ENCODE measurements around the gene FAM120AOS.

Gene FAM120AOS

GRCh38 chr9:93479726-93480125, 26.3 kb upstream of the FAM120AOS start:
- Histone ChIP-seq H3K9me2 (ENCODE audit: low read depth, low read length) (no peaks in the 10 kb centered on the region), H3K79me2 (ENCODE audit: insufficient read depth, low read length) (peaks cover 28% of the 10 kb centered on the region; the same call in 1 of the 2 replicates), H3K4me1 (ENCODE audit: insufficient read depth, low read length, severe bottlenecking) (no peaks in the 10 kb centered on the region), H3K9me3 (ENCODE audit: low read length) (no peaks in the 10 kb centered on the region), H2AFZ (ENCODE audit: low read length) (no peak overlapping the region), H3K4me3 (ENCODE audit: low read depth, low read length, poor library complexity, severe bottlenecking) (no peak overlapping the region), H3F3A (ENCODE audit: insufficient read depth, low read length) (no peaks in the 10 kb centered on the region), H3K27me3 (ENCODE audit: insufficient read depth, low read length) (no peaks in the 10 kb centered on the region), H3K36me3 (ENCODE audit: insufficient read depth, low read length) (peaks cover 78% of the 10 kb centered on the region), H4K20me1 (ENCODE audit: insufficient read depth, low read length) (no peaks in the 10 kb centered on the region), H3K27ac (ENCODE audit: low read depth, low read length, poor library complexity, severe bottlenecking) (no peak overlapping the region), H3K9ac (ENCODE audit: low read length) (no peak overlapping the region), H3K4me2 (ENCODE audit: low read length) (no peak overlapping the region)
- TF ChIP-seq EZH2 (IDR thresholded peaks at IDR 0.05; ENCODE audit: borderline replicate concordance, low read length): no peak
- TF ChIP-seq, protein P1, sequence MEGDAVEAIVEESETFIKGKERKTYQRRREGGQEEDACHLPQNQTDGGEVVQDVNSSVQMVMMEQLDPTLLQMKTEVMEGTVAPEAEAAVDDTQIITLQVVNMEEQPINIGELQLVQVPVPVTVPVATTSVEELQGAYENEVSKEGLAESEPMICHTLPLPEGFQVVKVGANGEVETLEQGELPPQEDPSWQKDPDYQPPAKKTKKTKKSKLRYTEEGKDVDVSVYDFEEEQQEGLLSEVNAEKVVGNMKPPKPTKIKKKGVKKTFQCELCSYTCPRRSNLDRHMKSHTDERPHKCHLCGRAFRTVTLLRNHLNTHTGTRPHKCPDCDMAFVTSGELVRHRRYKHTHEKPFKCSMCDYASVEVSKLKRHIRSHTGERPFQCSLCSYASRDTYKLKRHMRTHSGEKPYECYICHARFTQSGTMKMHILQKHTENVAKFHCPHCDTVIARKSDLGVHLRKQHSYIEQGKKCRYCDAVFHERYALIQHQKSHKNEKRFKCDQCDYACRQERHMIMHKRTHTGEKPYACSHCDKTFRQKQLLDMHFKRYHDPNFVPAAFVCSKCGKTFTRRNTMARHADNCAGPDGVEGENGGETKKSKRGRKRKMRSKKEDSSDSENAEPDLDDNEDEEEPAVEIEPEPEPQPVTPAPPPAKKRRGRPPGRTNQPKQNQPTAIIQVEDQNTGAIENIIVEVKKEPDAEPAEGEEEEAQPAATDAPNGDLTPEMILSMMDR (IDR thresholded peaks at IDR 0.05; ENCODE audit: low read length): no peak

DNA sequence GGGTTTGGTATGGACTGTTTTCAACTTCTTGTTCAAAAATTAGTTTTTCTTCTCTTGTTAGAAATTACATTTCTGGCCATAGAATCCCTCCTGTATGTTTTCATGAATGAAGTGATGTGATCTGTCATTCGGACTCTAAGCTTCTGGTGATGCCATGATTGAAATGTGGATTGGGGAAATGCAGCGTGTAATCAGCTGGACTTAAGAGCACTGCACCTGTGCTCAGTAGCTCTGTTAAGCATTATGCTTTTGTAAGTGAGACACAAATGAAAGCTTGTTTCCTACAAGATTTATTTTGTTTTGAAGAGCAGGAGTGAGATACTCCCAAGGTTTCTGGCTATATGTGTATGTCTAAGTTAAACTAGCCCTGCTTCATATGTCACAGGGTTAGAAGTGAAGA, 24.0 kb upstream of the FAM120AOS start:
- Histone ChIP-seq H4K20me1 (ENCODE audit: insufficient read depth, low read length) (no peaks in the 10 kb centered on the region), H3K79me2 (ENCODE audit: insufficient read depth, low read length) (peaks cover 29% of the 10 kb centered on the region; the same call in 1 of the 2 replicates), H3K27ac (ENCODE audit: low read depth, low read length, poor library complexity, severe bottlenecking) (no peak overlapping the region), H3K27me3 (ENCODE audit: insufficient read depth, low read length) (no peaks in the 10 kb centered on the region), H2AFZ (ENCODE audit: low read length) (no peak overlapping the region), H3K4me2 (ENCODE audit: low read length) (no peak overlapping the region), H3K36me3 (ENCODE audit: insufficient read depth, low read length) (peaks cover 83% of the 10 kb centered on the region), H3K4me1 (ENCODE audit: insufficient read depth, low read length, severe bottlenecking) (no peaks in the 10 kb centered on the region), H3K4me3 (ENCODE audit: low read depth, low read length, poor library complexity, severe bottlenecking) (no peak overlapping the region), H3F3A (ENCODE audit: insufficient read depth, low read length) (no peaks in the 10 kb centered on the region), H3K9me2 (ENCODE audit: low read depth, low read length) (no peaks in the 10 kb centered on the region), H3K9ac (ENCODE audit: low read length) (no peak overlapping the region), H3K9me3 (ENCODE audit: low read length) (no peaks in the 10 kb centered on the region)
- no peak for TF ChIP-seq EZH2 (IDR thresholded peaks at IDR 0.05; ENCODE audit: borderline replicate concordance, low read length)
- TF ChIP-seq, protein P1 (IDR thresholded peaks at IDR 0.05; ENCODE audit: low read length): no peak

DNA sequence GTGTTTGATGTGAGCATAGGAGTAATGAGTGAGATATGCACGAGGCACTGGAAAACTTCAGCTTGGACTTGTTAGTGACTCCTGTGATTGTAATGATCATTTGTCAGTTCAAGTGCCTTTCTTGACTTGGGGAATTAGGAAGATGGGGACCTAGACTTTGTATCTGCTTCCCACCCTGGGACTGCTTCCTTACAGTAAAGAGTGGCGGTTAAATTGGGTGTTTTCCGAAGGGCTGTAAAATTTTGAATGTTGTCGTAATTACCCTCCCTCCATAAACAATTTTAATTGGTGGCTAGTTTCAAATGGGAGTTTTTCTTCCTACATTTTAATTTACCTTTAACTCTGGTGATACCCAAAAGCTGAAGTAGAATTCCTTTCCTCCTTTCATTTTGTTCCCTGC, 23.5 kb upstream of the FAM120AOS start:
- no peak overlapping the region for H3K4me2 ChIP-seq (ENCODE audit: low read length)
- no peaks in the 10 kb centered on the region for H3F3A ChIP-seq (ENCODE audit: insufficient read depth, low read length)
- H3K4me1 ChIP-seq (ENCODE audit: insufficient read depth, low read length, severe bottlenecking): no peaks in the 10 kb centered on the region
- H3K27ac ChIP-seq (ENCODE audit: low read depth, low read length, poor library complexity, severe bottlenecking): no peak overlapping the region
- TF ChIP-seq, protein P1 (IDR thresholded peaks at IDR 0.05; ENCODE audit: low read length): no peak
- no peak for TF ChIP-seq EZH2 (IDR thresholded peaks at IDR 0.05; ENCODE audit: borderline replicate concordance, low read length)
- no peak overlapping the region for H2AFZ ChIP-seq (ENCODE audit: low read length)
- H3K4me3 ChIP-seq (ENCODE audit: low read depth, low read length, poor library complexity, severe bottlenecking): no peak overlapping the region
- H3K9me2 ChIP-seq (ENCODE audit: low read depth, low read length): no peaks in the 10 kb centered on the region
- no peaks in the 10 kb centered on the region for H3K9me3 ChIP-seq (ENCODE audit: low read length)
- no peak overlapping the region for H3K9ac ChIP-seq (ENCODE audit: low read length)
- no peaks in the 10 kb centered on the region for H4K20me1 ChIP-seq (ENCODE audit: insufficient read depth, low read length)
- H3K79me2 ChIP-seq (ENCODE audit: insufficient read depth, low read length): peaks cover 31% of the 10 kb centered on the region; the same call in 1 of the 2 replicates
- H3K27me3 ChIP-seq (ENCODE audit: insufficient read depth, low read length): no peaks in the 10 kb centered on the region
- H3K36me3 ChIP-seq (ENCODE audit: insufficient read depth, low read length): peaks cover 88% of the 10 kb centered on the region

All from OCI-LY1 (cell line).